Mesenchymal stem cell (in vitro differentiated cells and primary cell): Measurements from ENCODE around the gene RAMP3.

ENCODE experiments used
- DNase-seq: peaks from one replicate; pipeline ENCODE4 v3.0.0-alpha.2; 2013
- H2AFZ ChIP-seq: one replicate; pipeline ENCODE4 v1.6.1; 2013; ENCODE audit warnings: low read depth, mild to moderate bottlenecking, control low read depth, inconsistent platforms, low read length, moderate library complexity
- H2AK5ac ChIP-seq: 2 replicates; pipeline ENCODE4 v1.6.1; 2013; ENCODE audit warnings: low read length, moderate library complexity, mild to moderate bottlenecking, inconsistent platforms; ENCODE audit not compliant: severe bottlenecking
- H2BK120ac ChIP-seq: one replicate; pipeline ENCODE4 v1.6.1; 2013; ENCODE audit warnings: low read depth, mild to moderate bottlenecking, inconsistent platforms, low read length, moderate library complexity
- H2BK12ac ChIP-seq, 2 experiments: one replicate each; pipeline ENCODE4 v1.6.1; 2013; ENCODE audit warnings: inconsistent platforms in 2 of 2, low read length in 2 of 2, mild to moderate bottlenecking in 2 of 2, moderate library complexity in 2 of 2, control low read depth in 1 of 2
- H2BK15ac ChIP-seq: one replicate; pipeline ENCODE4 v1.6.1; 2013; ENCODE audit warnings: mild to moderate bottlenecking, low read depth, inconsistent platforms; ENCODE audit not compliant: poor library complexity, severe bottlenecking
- H2BK5ac ChIP-seq: 2 replicates; pipeline ENCODE4 v1.6.1; 2013; ENCODE audit warnings: low read depth, mild to moderate bottlenecking, low read length, control low read depth, inconsistent platforms; ENCODE audit not compliant: poor library complexity, severe bottlenecking
- H3K14ac ChIP-seq, 2 experiments: one replicate each; pipeline ENCODE4 v1.6.1; 2013; ENCODE audit warnings: inconsistent platforms in 2 of 2, low read length in 2 of 2, control low read depth in 1 of 2, mild to moderate bottlenecking in 1 of 2, moderate library complexity in 1 of 2
- H3K18ac ChIP-seq, 2 experiments: one replicate each; pipeline ENCODE4 v1.6.1; 2013; ENCODE audit warnings: inconsistent platforms in 2 of 2, low read length in 2 of 2, control low read depth in 1 of 2, low read depth in 1 of 2, mild to moderate bottlenecking in 1 of 2
- H3K23ac ChIP-seq, 2 experiments: one replicate each; pipeline ENCODE4 v1.6.1; 2013; ENCODE audit warnings: inconsistent platforms in 2 of 2, low read length in 2 of 2, mild to moderate bottlenecking in 2 of 2, moderate library complexity in 2 of 2, control low read depth in 1 of 2
- H3K27ac ChIP-seq: 2 replicates; pipeline ENCODE4 v1.5.1; 2013; ENCODE audit warnings: mild to moderate bottlenecking, moderate library complexity, low read length, control low read depth, inconsistent platforms; ENCODE audit not compliant: poor library complexity, severe bottlenecking
- H3K27me3 ChIP-seq, 2 experiments: 2 replicates each; pipeline versions ENCODE4 v1.6.1 to v1.7.0; 2013; ENCODE audit warnings: low read length in 2 of 2, mild to moderate bottlenecking in 2 of 2, moderate library complexity in 2 of 2, control low read depth in 1 of 2, inconsistent platforms in 1 of 2; ENCODE audit not compliant: control insufficient read depth in 1 of 2, insufficient read depth in 1 of 2
- H3K36me3 ChIP-seq, 2 experiments: 2 replicates each; pipeline versions ENCODE4 v1.6.1 to v1.7.0; 2013; ENCODE audit warnings: low read length in 2 of 2, control low read depth in 1 of 2, inconsistent platforms in 1 of 2, low read depth in 1 of 2, mild to moderate bottlenecking in 1 of 2; ENCODE audit not compliant: insufficient read depth in 2 of 2, control insufficient read depth in 1 of 2
- H3K4ac ChIP-seq, 2 experiments: one replicate each; pipeline ENCODE4 v1.6.1; 2013; ENCODE audit warnings: inconsistent platforms in 2 of 2, low read length in 2 of 2, mild to moderate bottlenecking in 2 of 2, moderate library complexity in 2 of 2, control low read depth in 1 of 2, low read depth in 1 of 2
- H3K4me1 ChIP-seq: 2 replicates; pipeline ENCODE4 v1.6.1; 2013; ENCODE audit warnings: low read depth, low read length, control low read depth; ENCODE audit not compliant: control insufficient read depth, insufficient read depth
- H3K4me2 ChIP-seq: 2 replicates; pipeline ENCODE4 v1.6.1; 2013; ENCODE audit warnings: low read length, mild to moderate bottlenecking, inconsistent platforms; ENCODE audit not compliant: poor library complexity, severe bottlenecking
- H3K4me3 ChIP-seq, 2 experiments: 2 replicates each; pipeline versions ENCODE4 v1.5.1 to v1.7.0; 2013; ENCODE audit warnings: low read length in 2 of 2, mild to moderate bottlenecking in 2 of 2, control low read depth in 1 of 2, low read depth in 1 of 2; ENCODE audit not compliant: insufficient read depth in 1 of 2
- H3K79me1 ChIP-seq: replicated peaks from 2 replicates; pipeline ENCODE4 v1.6.1; 2013; ENCODE audit warnings: mild to moderate bottlenecking, control low read depth, low read length, inconsistent platforms; ENCODE audit not compliant: poor library complexity, severe bottlenecking
- H3K9ac ChIP-seq: 2 replicates; pipeline ENCODE4 v1.7.0; 2013; ENCODE audit warnings: mild to moderate bottlenecking, low read length, moderate library complexity
- H3K9me3 ChIP-seq: 2 replicates; pipeline ENCODE4 v1.7.0; 2013; ENCODE audit warnings: mild to moderate bottlenecking, low read length; ENCODE audit not compliant: control insufficient read depth
- H4K8ac ChIP-seq: one replicate; pipeline ENCODE4 v1.6.1; 2013; ENCODE audit warnings: inconsistent platforms, mild to moderate bottlenecking, low read length, moderate library complexity
- H4K91ac ChIP-seq: one replicate; pipeline ENCODE4 v1.6.1; 2013; ENCODE audit warnings: mild to moderate bottlenecking, low read length, inconsistent platforms
- WGBS: methylation state at CpG from one replicate; pipeline ENCODE4 v1.1.7; 2013; ENCODE audit warnings: mixed read lengths; 5-methylcytosine and 5-hydroxymethylcytosine counted together

The RAMP3 gene

DNA sequence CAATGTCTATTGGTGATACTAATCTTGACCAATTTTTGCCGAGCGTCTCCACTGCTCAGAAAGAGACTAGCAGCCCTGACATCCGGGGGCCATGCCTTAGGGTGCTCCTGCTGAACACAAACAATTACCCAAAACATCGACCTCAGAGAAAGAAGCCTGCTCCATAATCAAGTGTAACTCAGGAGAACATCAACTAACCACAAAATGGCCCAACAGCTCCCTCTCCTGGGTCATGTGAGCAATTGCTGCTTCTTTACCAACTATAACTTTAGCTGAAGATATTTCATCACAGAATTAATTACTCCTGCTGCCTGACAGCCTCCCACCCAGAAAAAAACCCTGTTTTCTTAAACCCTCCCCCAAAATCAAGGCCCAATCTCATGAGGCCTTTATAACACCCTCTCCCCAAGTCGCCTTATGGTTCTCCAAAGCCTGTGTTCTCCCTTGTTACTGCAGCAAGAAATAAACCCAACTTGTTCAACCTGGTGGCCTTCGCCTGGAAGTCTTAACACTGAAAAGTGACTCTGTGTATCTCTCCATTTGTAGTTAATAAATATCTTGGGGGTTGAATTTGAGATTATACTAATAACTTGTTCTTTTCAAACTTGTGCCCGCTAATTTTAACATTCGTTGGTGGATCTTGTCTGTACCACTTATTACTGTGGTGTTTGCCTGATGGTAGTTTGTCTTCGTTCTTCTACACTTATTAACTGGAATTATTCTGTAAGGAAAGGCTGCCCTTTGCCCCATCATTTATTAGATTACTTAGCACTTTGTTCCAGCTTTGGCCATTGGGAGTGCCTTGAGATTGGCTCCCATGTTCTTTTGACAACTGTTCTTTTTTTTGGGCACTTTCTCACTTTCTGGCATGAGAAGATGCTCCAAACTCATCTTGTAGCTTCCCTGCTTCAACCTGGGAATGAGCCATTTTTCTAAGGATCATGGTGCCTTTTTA, 21.2 kb upstream of the RAMP3 start:
- H3K9me3 ChIP-seq, result no peaks in the 10 kb centered on the region
- no peak overlapping the region for H2AFZ ChIP-seq
- no peak overlapping the region for H2BK120ac ChIP-seq
- peaks cover 26 to 47% of the 10 kb centered on the region in 2 experiments for H3K27me3 ChIP-seq
- no peak overlapping the region for H2AK5ac ChIP-seq
- no peak overlapping the region for H3K18ac ChIP-seq
- H2BK15ac ChIP-seq, result no peak overlapping the region
- H3K23ac ChIP-seq, result no peak overlapping the region
- no peak overlapping the region for H3K4ac ChIP-seq
- no peaks in the 10 kb centered on the region for H3K4me1 ChIP-seq
- H3K4me3 ChIP-seq, result no peak overlapping the region
- no peak overlapping the region for H3K14ac ChIP-seq
- H2BK12ac ChIP-seq, result no peak overlapping the region
- WGBS, result 55% methylated on average over 9 of the region's 9 CpGs
- no peak overlapping the region for H2BK5ac ChIP-seq
- H3K79me1 ChIP-seq, result no peaks in the 10 kb centered on the region
- no peak overlapping the region for H3K9ac ChIP-seq
- no peaks in the 10 kb centered on the region for H3K36me3 ChIP-seq
- H4K91ac ChIP-seq, result no peak overlapping the region
- no peak overlapping the region for H3K4me2 ChIP-seq
- no peak overlapping the region for H3K27ac ChIP-seq
- peak; percentile 78 for DNase-seq
- H4K8ac ChIP-seq, result no peak overlapping the region

DNA sequence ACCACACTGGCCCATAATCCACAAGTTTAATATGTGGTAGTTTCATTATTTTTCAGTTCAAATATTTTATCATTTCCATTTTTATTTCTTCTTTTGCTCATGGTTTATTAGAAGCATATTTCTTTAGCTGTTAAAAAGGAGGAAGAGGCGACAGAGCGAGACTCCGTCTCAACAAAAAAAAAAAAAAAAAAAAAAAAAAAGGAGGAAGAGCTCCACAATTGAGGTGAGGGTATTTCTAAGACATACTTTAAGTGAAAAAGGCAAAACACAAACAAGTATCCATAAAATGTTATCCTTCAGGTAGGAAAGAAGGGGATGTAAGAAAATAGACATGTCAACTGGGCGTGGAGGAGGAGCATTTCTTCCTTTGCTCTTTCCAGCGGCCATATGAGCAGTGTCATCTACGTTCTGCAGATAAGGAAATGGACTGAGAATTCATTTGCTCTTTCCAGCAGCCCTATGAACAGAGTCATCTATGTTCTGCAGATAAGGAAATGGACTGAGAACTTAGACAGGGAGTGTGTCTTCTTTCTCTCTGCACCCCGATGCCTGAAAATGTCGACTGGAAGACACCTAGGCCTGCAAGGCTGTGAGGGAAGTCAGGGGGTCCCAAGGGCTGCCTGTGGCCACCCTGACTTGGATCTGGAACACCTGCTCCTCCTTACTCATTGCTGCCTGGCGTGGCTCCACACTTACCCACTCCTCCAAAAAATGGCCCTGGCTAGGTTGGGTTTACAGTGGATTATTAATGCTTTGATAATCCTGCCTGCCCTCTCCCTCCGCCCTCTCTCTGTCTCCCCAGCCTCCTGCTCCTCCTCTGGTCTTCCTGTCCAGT, 18.9 kb upstream of the RAMP3 start:
- Histone ChIP-seq H2BK15ac (no peak overlapping the region), H3K14ac (no peak overlapping the region), H2AK5ac (no peak overlapping the region), H3K9ac (no peak overlapping the region), H2AFZ (no peak overlapping the region), H3K4me1 (no peaks in the 10 kb centered on the region), H2BK12ac (no peak overlapping the region), H3K18ac (no peak overlapping the region), H3K4me2 (no peak overlapping the region), H3K79me1 (no peaks in the 10 kb centered on the region), H3K36me3 (no peaks in the 10 kb centered on the region), H2BK5ac (no peak overlapping the region), H4K8ac (no peak overlapping the region), H3K23ac (no peak overlapping the region), H3K9me3 (no peaks in the 10 kb centered on the region), H3K4me3 (no peak overlapping the region), H2BK120ac (no peak overlapping the region), H3K27me3 (peaks cover 28 to 32% of the 10 kb centered on the region in 2 experiments), H3K27ac (no peak overlapping the region), H4K91ac (no peak overlapping the region), H3K4ac (no peak overlapping the region)
- WGBS, result 71% methylated on average over 7 of the region's 10 CpGs
- DNase-seq, result no peak

DNA sequence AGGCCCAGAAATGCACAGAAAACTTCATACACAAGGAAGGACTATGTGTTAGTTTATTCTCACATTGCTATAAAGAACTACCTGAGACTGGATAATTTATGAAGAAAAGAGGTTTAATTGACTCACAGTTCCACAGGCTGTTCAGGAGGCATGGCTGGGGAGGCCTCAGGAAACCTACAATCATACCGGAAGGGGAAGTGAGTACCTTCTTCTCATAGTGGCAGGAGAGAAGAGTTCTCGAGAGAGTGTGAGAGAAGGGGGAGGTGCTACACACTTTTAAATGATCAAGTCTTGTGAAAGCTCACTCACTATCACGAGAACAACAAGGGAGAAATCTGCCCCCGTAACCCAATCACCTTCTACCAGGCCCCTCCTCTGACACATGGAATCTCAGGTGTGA, 16.8 kb upstream of the RAMP3 start:
- H3K9ac ChIP-seq, result no peak overlapping the region
- H4K8ac ChIP-seq, result no peak overlapping the region
- no peak overlapping the region for H2AFZ ChIP-seq
- no peak overlapping the region for H2BK12ac ChIP-seq
- no peaks in the 10 kb centered on the region for H3K79me1 ChIP-seq
- no peak overlapping the region for H3K18ac ChIP-seq
- H3K23ac ChIP-seq, result no peak overlapping the region
- no peak overlapping the region for H2AK5ac ChIP-seq
- no peaks in the 10 kb centered on the region for H3K36me3 ChIP-seq
- no peak overlapping the region for H4K91ac ChIP-seq
- H3K4me3 ChIP-seq, result no peak overlapping the region
- DNase-seq, result no peak
- H2BK15ac ChIP-seq, result no peak overlapping the region
- no peak overlapping the region for H3K4me2 ChIP-seq
- peaks cover 32 to 40% of the 10 kb centered on the region in 2 experiments for H3K27me3 ChIP-seq
- no peak overlapping the region for H3K4ac ChIP-seq
- no peaks in the 10 kb centered on the region for H3K9me3 ChIP-seq
- no peak overlapping the region for H2BK5ac ChIP-seq
- no peaks in the 10 kb centered on the region for H3K4me1 ChIP-seq
- H3K27ac ChIP-seq, result no peak overlapping the region
- H3K14ac ChIP-seq, result no peak overlapping the region
- H2BK120ac ChIP-seq, result no peak overlapping the region
- 88% methylated on average over 3 of the region's 4 CpGs for WGBS

DNA sequence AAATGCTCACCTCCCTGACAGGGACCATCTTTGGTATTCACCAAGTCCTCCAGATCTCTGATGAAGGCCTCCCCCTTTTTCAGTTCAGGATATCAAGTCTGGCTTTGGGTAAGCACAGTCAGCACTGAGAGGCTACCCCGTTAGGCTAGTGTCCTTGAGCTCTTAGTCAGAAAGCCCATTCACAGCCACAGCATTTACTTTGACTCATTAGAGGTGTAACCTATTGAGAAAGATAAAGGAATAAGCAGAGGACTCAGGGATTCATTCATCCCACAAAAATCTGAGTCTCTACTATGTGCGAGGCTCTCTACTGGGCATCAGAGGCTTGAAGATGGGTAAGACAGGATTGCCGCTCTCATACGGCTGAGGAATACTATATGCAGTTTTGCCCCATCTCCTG, 14.0 kb upstream of the RAMP3 start:
- Histone ChIP-seq H3K79me1 (no peaks in the 10 kb centered on the region), H2AK5ac (no peak overlapping the region), H4K8ac (no peak overlapping the region), H3K4me2 (no peak overlapping the region), H3K18ac (no peak overlapping the region), H2BK120ac (no peak overlapping the region), H3K36me3 (no peaks in the 10 kb centered on the region), H3K27me3 (peaks cover 32 to 47% of the 10 kb centered on the region in 2 experiments), H2BK15ac (no peak overlapping the region), H3K4me3 (no peak overlapping the region), H3K9ac (no peak overlapping the region), H2BK12ac (no peak overlapping the region), H2AFZ (no peak overlapping the region), H4K91ac (no peak overlapping the region), H3K4ac (no peak overlapping the region), H3K9me3 (no peaks in the 10 kb centered on the region), H3K4me1 (no peaks in the 10 kb centered on the region), H3K14ac (no peak overlapping the region), H3K23ac (no peak overlapping the region), H3K27ac (no peak overlapping the region), H2BK5ac (no peak overlapping the region)
- peak; percentile 11 for DNase-seq
- 89% methylated on average over 4 of the region's 4 CpGs for WGBS
